K562 (cell line): ENCODE data around the gene MOB3B. TPM values are rescaled to one million over a fixed set of nuclear protein-coding genes. Genes with fewer than 3 reads are reported as not detected.

ENCODE experiments used
- ATAC-seq: fragments of 200-7000 bp; cut with Tn5 transposase; 3 replicates; pipeline ENCODE4 v1.9.1; 2020; ENCODE audit warnings: moderate library complexity
- BruUV-seq: library from RNA; stranded (reverse); fragments of 400-500 nt; replicated peaks from 2 replicates; lab custom pipeline; 2021; lab: Mats Ljungman, UMichigan
- CTCF ChIA-PET: fragments of 300-600 bp; formaldehyde crosslinking; extraction: SDS; loops from one replicate; lab custom pipeline; 2021; ENCODE audit warnings: low intra/inter-chr PET ratio; lab: Yijun Ruan, JAX
- POLR2A ChIA-PET: fragments of 300-600, 350-650 bp; sonication (Branson Sonifier 250); formaldehyde crosslinking; extraction: SDS; loops from one replicate; lab custom pipeline; 2021; ENCODE audit warnings: antibody characterized with exemption, inconsistent platforms; lab: Yijun Ruan, JAX
- DNase-seq, 4 experiments: peaks; one replicate each; pipeline versions ENCODE4 v3.0.0 to v3.0.0-alpha.2; 2011 to 2018; ENCODE audit warnings: low spot score in 3 of 4, mixed read lengths in 3 of 4; ENCODE audit errors: extremely low read depth in 1 of 4
- FAIRE-seq: peaks from 2 replicates; lab custom pipeline; 2011; peaks lifted over from hg19 to GRCh38; lab: Jason Lieb, UNC
- H2AFZ ChIP-seq: 2 replicates; pipeline ENCODE4 v1.6.0; 2011; ENCODE audit warnings: low read depth, low read length, control low read depth, inconsistent platforms
- H3K27ac ChIP-seq: fragments of 200-600 bp; 3 replicates; pipeline ENCODE4 v1.8.0; 2011; ENCODE audit warnings: low read depth, mild to moderate bottlenecking, control low read depth, inconsistent platforms, low read length, moderate library complexity, mixed read lengths; ENCODE audit errors: extremely low read depth
- H3K27me3 ChIP-seq, 2 experiments: fragments of 300-600 bp in 1 of 2; 2 replicates in 1 of 2; 3 replicates in 1 of 2; pipeline versions ENCODE4 v1.6.0 to v1.8.0; 2011; ENCODE audit warnings: inconsistent platforms in 2 of 2, low read length in 2 of 2, mild to moderate bottlenecking in 1 of 2, mixed read lengths in 1 of 2, moderate library complexity in 1 of 2; ENCODE audit not compliant: control insufficient read depth in 2 of 2, insufficient read depth in 2 of 2
- H3K36me3 ChIP-seq: fragments of 300-600 bp; 3 replicates; pipeline ENCODE4 v1.8.0; 2011; ENCODE audit warnings: mild to moderate bottlenecking, low read length, inconsistent platforms; ENCODE audit not compliant: control insufficient read depth, insufficient read depth
- H3K4me1 ChIP-seq, 2 experiments: fragments of 200-600 bp in 1 of 2; replicated peaks in 1 of 2; 2 replicates in 1 of 2; 3 replicates in 1 of 2; pipeline versions ENCODE4 v1.5.1 to v1.8.0; 2011; ENCODE audit warnings: inconsistent platforms in 2 of 2, low read length in 2 of 2, mild to moderate bottlenecking in 1 of 2, mixed read lengths in 1 of 2, moderate library complexity in 1 of 2; ENCODE audit not compliant: control insufficient read depth in 2 of 2, insufficient read depth in 2 of 2
- H3K4me2 ChIP-seq: 2 replicates; pipeline ENCODE4 v1.6.1; 2011; ENCODE audit warnings: low read length, control low read depth, inconsistent platforms, mixed read lengths; ENCODE audit not compliant: insufficient read depth
- H3K4me3 ChIP-seq: fragments of 200-600 bp; sonication (generic), shearing (Covaris generic); 2 replicates; pipeline ENCODE4 v1.5.1; 2016; ENCODE audit warnings: control low read depth, inconsistent platforms
- H3K79me2 ChIP-seq: fragments of 200-600 bp; 3 replicates; pipeline ENCODE4 v1.8.0; 2011; ENCODE audit warnings: low read length, inconsistent platforms; ENCODE audit not compliant: control insufficient read depth, insufficient read depth
- H3K9ac ChIP-seq, 2 experiments: 2 replicates each; pipeline versions ENCODE4 v1.6.0 to v1.6.1; 2011; ENCODE audit warnings: low read depth in 2 of 2, low read length in 2 of 2, control low read depth in 1 of 2, inconsistent platforms in 1 of 2, mild to moderate bottlenecking in 1 of 2, mixed read lengths in 1 of 2; ENCODE audit not compliant: insufficient read depth in 1 of 2
- H3K9me1 ChIP-seq: one replicate; pipeline ENCODE4 v1.6.0; 2011; ENCODE audit warnings: inconsistent platforms, mild to moderate bottlenecking, low read length, moderate library complexity; ENCODE audit not compliant: control insufficient read depth, insufficient read depth
- H3K9me3 ChIP-seq: replicated peaks from 2 replicates; pipeline ENCODE4 v1.5.1; 2011; ENCODE audit warnings: low read depth, low read length, inconsistent platforms; ENCODE audit not compliant: control insufficient read depth, insufficient read depth
- H4K20me1 ChIP-seq: replicated peaks from 2 replicates; pipeline ENCODE4 v1.6.1; 2011; ENCODE audit warnings: low read length, inconsistent platforms, mixed read lengths; ENCODE audit not compliant: control insufficient read depth, insufficient read depth
- E2F4 ChIP-seq: sonication (generic); formaldehyde crosslinking; IDR thresholded peaks from 2 replicates; pipeline ENCODE4 v1.8.0; 2022; ENCODE audit warnings: mild to moderate bottlenecking, low read depth, missing genetic modification reagents
- GABPA ChIP-seq: fragments of 200-800 bp; sonication (Bioruptor generic); conservative IDR thresholded peaks from 2 replicates; pipeline ENCODE4 v1.6.1; 2016; ENCODE audit warnings: low read depth, missing genetic modification characterization, missing compliant biosample characterization
- PHTF2 ChIP-seq: fragments of 250-450 bp; sonication (Bioruptor Pico); IDR thresholded peaks from 2 replicates; pipeline ENCODE4 v1.5.0; 2021; ENCODE audit warnings: mild to moderate bottlenecking
- SIN3A ChIP-seq, 2 experiments: fragments of 150-350 bp in 1 of 2; IDR thresholded peaks; 2 replicates each; pipeline ENCODE4 v1.6.1; 2011 to 2016; ENCODE audit warnings: borderline replicate concordance in 2 of 2, low read depth in 2 of 2, low read length in 2 of 2, mild to moderate bottlenecking in 2 of 2, moderate library complexity in 2 of 2; ENCODE audit not compliant: control insufficient read depth in 1 of 2
- SRSF7 ChIP-seq: fragments of 200-400 bp; formaldehyde crosslinking; optimal IDR thresholded peaks from 2 replicates; pipeline ENCODE3; 2017; ENCODE audit warnings: mild to moderate bottlenecking, low read depth, low read length
- USF1 ChIP-seq: sonication (generic); formaldehyde crosslinking; IDR thresholded peaks from 2 replicates; pipeline ENCODE4 v1.9.0; 2022; ENCODE audit warnings: mild to moderate bottlenecking, missing genetic modification reagents
- ZKSCAN1 ChIP-seq: fragments of 150-350 bp; IDR thresholded peaks from 2 replicates; pipeline ENCODE4 v1.6.1; 2016; ENCODE audit warnings: low read depth, low read length
- ZNF146 ChIP-seq: IDR thresholded peaks from one replicate; pipeline ENCODE4 v1.6.1; 2018; ENCODE audit warnings: missing compliant biosample characterization; ENCODE audit not compliant: unreplicated experiment
- WGBS: fragments of 100-300 bp; shearing (Covaris generic); methylation state at CpG from one replicate; pipeline ENCODE4 v1.1.6; 2016; ENCODE audit warnings: low coverage, mixed read lengths; ENCODE audit not compliant: insufficient coverage; ENCODE audit errors: missing lambda C conversion rate; 5-methylcytosine and 5-hydroxymethylcytosine counted together
- in situ Hi-C: fragments of 300-500 bp; cut with MboI; formaldehyde crosslinking; loops from 4 replicates; pipeline ENCODE4 v1.15.0; 2018; ENCODE audit warnings: inconsistent platforms, mixed read lengths
- intact Hi-C: fragments of 100-400 bp; cut with micrococcal nuclease; formaldehyde crosslinking; loops from 2 replicates; pipeline ENCODE4 v1.14.2; 2022
- polyA plus RNA-seq, 8 experiments: library from polyadenylated mRNA; depleted of rRNA in 4 of 8; stranded (reverse) in 5 of 8; unstranded in 3 of 8; fragments of >200 nt; fragmentation: Nextera tagmentation in 2 of 8; fragmentation: Illumina TruSeq in 1 of 8; extraction: Ambion mirVana in 2 of 8; extraction: Trizol in 1 of 8; gene quantifications; 2 replicates each; pipeline versions ENCODE4 v1.2.1 to v1.2.3, GENCODE V29; 2011 to 2014; ENCODE audit warnings: inconsistent platforms in 1 of 8, missing spikeins in 1 of 8
- total RNA-seq, 7 experiments: library from RNA; depleted of rRNA in 6 of 7; stranded (reverse); fragments of >200 nt in 6 of 7; fragmentation: Illumina TruSeq in 2 of 7; extraction: Trizol in 2 of 7; gene quantifications; 2 replicates each; pipeline versions ENCODE4 v1.2.1 to v1.2.3, GENCODE V29; 2011 to 2021; ENCODE audit warnings: low replicate concordance in 1 of 7

The MOB3B gene
- total and polyA plus RNA-seq, 9 of the 15 experiments (the other 6 are each of a cell fraction or from before 2014, with no cell fraction given): 3.6 to 12.8 (median 7.2) TPM

- H3K36me3 ChIP-seq: no peaks in the 10 kb centered on the region
- no peaks in the 10 kb centered on the region for H3K9me3 ChIP-seq
- no peak overlapping the region for H3K4me3 ChIP-seq
- H2AFZ ChIP-seq: no peak overlapping the region
- DNase-seq (no peak), ATAC-seq (no peak), FAIRE-seq (no peak)
- intact Hi-C loops (no loop called here), in situ Hi-C loops (no loop called here)
- no peaks in the 10 kb centered on the region for H3K27me3 ChIP-seq
- H3K9ac ChIP-seq: no peak overlapping the region
- no peaks in the 10 kb centered on the region for H3K9me1 ChIP-seq
- POLR2A ChIA-PET: no interaction called here
- H3K27ac ChIP-seq: no peak overlapping the region
- H3K79me2 ChIP-seq: peaks cover 11% of the 10 kb centered on the region; the same call in 1 of the 3 replicates
- no peaks in the 10 kb centered on the region for H4K20me1 ChIP-seq
- WGBS: 58% methylated on average over 2 of the region's 3 CpGs
- H3K4me2 ChIP-seq: no peak overlapping the region
- TF ChIP-seq SRSF7 (no peak), PHTF2 (CRISPR knock-in tag) (no peak), E2F4 (CRISPR knock-in tag) (no peak), SIN3A (IDR thresholded peaks at IDR 0.05; ENCODE audit: borderline replicate concordance in 2 of 2, control insufficient read depth in 1 of 2, low read depth in 2 of 2, low read length in 2 of 2) (no peak), ZNF146 (CRISPR knock-in tag) (no peak), GABPA (tag) (no peak), ZKSCAN1 (no peak), USF1 (CRISPR knock-in tag) (no peak)
- CTCF ChIA-PET: no interaction called here
- no TSS peak for BruUV-seq
- H3K4me1 ChIP-seq: no peaks in the 10 kb centered on the region; a peak in 1 of 5 replicates
These were observed 141.9 kb downstream of the MOB3B start for GRCh38 chr9:27387722-27388121.
